ENCODE data around the gene ARSA. TPM values are rescaled to one million over a fixed set of nuclear protein-coding genes. Genes with fewer than 3 reads are reported as not detected.
A peak's percentile ranks its signal among the peaks of the same experiment; 100 is the strongest.
"Not testable (repeated sequence)": the region's sequence is repeated elsewhere in the genome, so short reads cannot be mapped to it uniquely, and the experiment has no call there.

ARSA gene
- total RNA-seq, 1 donor: 24.5 TPM

- DNase-seq (ENCODE audit: low read depth in 2 of 3, low spot score in 2 of 3): peak in 1 of 3 donors; percentile 59
Observed at GRCh38 chr22:50656122-50657070, 28.4 kb upstream of the ARSA start.

GRCh38 chr22:50654664-50655063 is 26.7 kb upstream of the ARSA start:
- not testable (repeated sequence) for DNase-seq (ENCODE audit: low read depth in 2 of 3, low spot score in 2 of 3)

- no peak for DNase-seq (ENCODE audit: low read depth in 2 of 3, low spot score in 2 of 3)
Observed at GRCh38 chr22:50653256-50653655, 25.3 kb upstream of the ARSA start.

- DNase-seq (ENCODE audit: low read depth in 2 of 3, low spot score in 2 of 3): not testable (repeated sequence)
Observed at GRCh38 chr22:50643821-50644101, 15.8 kb upstream of the ARSA start.

- DNase-seq (ENCODE audit: low read depth in 2 of 3, low spot score in 2 of 3): not testable (repeated sequence)
Observed at GRCh38 chr22:50643021-50643820, 15.3 kb upstream of the ARSA start.

GRCh38 chr22:50641696-50642607 is 14.0 kb upstream of the ARSA start:
- peak in 2 of 3 donors; percentile 37 to 59 for DNase-seq (ENCODE audit: low read depth in 2 of 3, low spot score in 2 of 3)

GRCh38 chr22:50640857-50641647 is 13.1 kb upstream of the ARSA start:
- DNase-seq (ENCODE audit: low read depth in 2 of 3, low spot score in 2 of 3): no peak

- not testable (repeated sequence) for DNase-seq (ENCODE audit: low read depth in 2 of 3, low spot score in 2 of 3)
Observed at GRCh38 chr22:50640296-50640695, 12.3 kb upstream of the ARSA start.

- DNase-seq (ENCODE audit: low read depth in 2 of 3, low spot score in 2 of 3): no peak
Observed at GRCh38 chr22:50635591-50635990, 7.6 kb upstream of the ARSA start.

GRCh38 chr22:50633771-50634170 is 5.8 kb upstream of the ARSA start:
- no peak for DNase-seq (ENCODE audit: low read depth in 2 of 3, low spot score in 2 of 3)

- DNase-seq (ENCODE audit: low read depth in 2 of 3, low spot score in 2 of 3): no peak
Observed at GRCh38 chr22:50633086-50633485, 5.1 kb upstream of the ARSA start.

- DNase-seq (ENCODE audit: low read depth in 2 of 3, low spot score in 2 of 3): no peak
Observed at GRCh38 chr22:50630376-50630775, 2.4 kb upstream of the ARSA start.

GRCh38 chr22:50628543-50629134 is 687 bp upstream of the ARSA start:
- no peak for DNase-seq (ENCODE audit: low read depth in 2 of 3, low spot score in 2 of 3)

GRCh38 chr22:50626850-50627641 is 906 bp downstream of the ARSA start:
- DNase-seq (ENCODE audit: low read depth in 2 of 3, low spot score in 2 of 3): no peak

GRCh38 chr22:50626314-50626849 is 1.6 kb downstream of the ARSA start:
- no peak for DNase-seq (ENCODE audit: low read depth in 2 of 3, low spot score in 2 of 3)

GRCh38 chr22:50625568-50626313 is 2.2 kb downstream of the ARSA start:
- no peak for DNase-seq (ENCODE audit: low read depth in 2 of 3, low spot score in 2 of 3)

- no peak for DNase-seq (ENCODE audit: low read depth in 2 of 3, low spot score in 2 of 3)
Observed at GRCh38 chr22:50625131-50625567, 2.8 kb downstream of the ARSA start.

Data from hematopoietic multipotent progenitor cell (in vitro differentiated cells).